WTC11 (cell line): Measurements from ENCODE around the gene SERPINE2. TPM values are rescaled to one million over a fixed set of nuclear protein-coding genes. Genes with fewer than 3 reads are reported as not detected.

ENCODE experiments used
- ATAC-seq: fragments of 200-7000 bp; cut with Tn5 transposase; 2 replicates; pipeline ENCODE4 v1.10.0; 2021; ENCODE audit warnings: mild to moderate bottlenecking, moderate library complexity
- CTCF ChIA-PET: fragments of 300-600 bp; sonication (Branson Sonifier 250); formaldehyde crosslinking; loops from one replicate; lab custom pipeline; 2021; ENCODE audit warnings: antibody characterized with exemption; lab: Charles Lee
- POLR2A ChIA-PET: fragments of 350-600 bp; sonication (Branson Sonifier 250); formaldehyde crosslinking; loops from one replicate; lab custom pipeline; 2021; ENCODE audit warnings: antibody characterized with exemption; lab: Charles Lee
- DNase-seq: peaks from one replicate; pipeline ENCODE4 v3.0.0; 2021; ENCODE audit warnings: low spot score
- H3K27ac Mint-ChIP-seq: 2 replicates; pipeline ENCODE4 v1.8.0; 2021; ENCODE audit warnings: mixed read lengths
- H3K27me3 Mint-ChIP-seq: 2 replicates; pipeline ENCODE4 v1.8.0; 2021; ENCODE audit warnings: low read depth, mild to moderate bottlenecking, moderate library complexity, mixed read lengths
- H3K36me3 Mint-ChIP-seq: 2 replicates; pipeline ENCODE4 v1.8.0; 2021; ENCODE audit warnings: mixed read lengths
- H3K4me1 Mint-ChIP-seq: 2 replicates; pipeline ENCODE4 v1.8.0; 2022; ENCODE audit warnings: mixed read lengths
- H3K4me3 Mint-ChIP-seq: 2 replicates; pipeline ENCODE4 v1.8.0; 2021; ENCODE audit warnings: mild to moderate bottlenecking, moderate library complexity, mixed read lengths
- H3K9me3 Mint-ChIP-seq: 2 replicates; pipeline ENCODE4 v1.8.0; 2021; ENCODE audit warnings: mixed read lengths
- CREM ChIP-seq: sonication (generic); formaldehyde crosslinking; IDR thresholded peaks from 2 replicates; pipeline ENCODE4 v1.8.1; 2022; ENCODE audit warnings: mild to moderate bottlenecking, missing genetic modification reagents, moderate library complexity
- JAZF1 ChIP-seq: fragments of 250-450 bp; sonication (Bioruptor Pico); IDR thresholded peaks from 2 replicates; pipeline ENCODE4 v1.9.0; 2021; ENCODE audit warnings: moderate library complexity, mild to moderate bottlenecking, inconsistent platforms
- JUN ChIP-seq: sonication (generic); formaldehyde crosslinking; IDR thresholded peaks from 2 replicates; pipeline ENCODE4 v1.8.0; 2023; ENCODE audit warnings: mild to moderate bottlenecking, missing genetic modification reagents
- MXD4 ChIP-seq: fragments of 250-450 bp; sonication (Bioruptor Pico); IDR thresholded peaks from 2 replicates; pipeline ENCODE4 v1.8.0; 2021; ENCODE audit warnings: mild to moderate bottlenecking, moderate library complexity, borderline replicate concordance
- MYBL2 ChIP-seq: sonication (generic); formaldehyde crosslinking; IDR thresholded peaks from 2 replicates; pipeline ENCODE4 v1.8.1; 2023; ENCODE audit warnings: mild to moderate bottlenecking, moderate library complexity, missing genetic modification reagents
- NFE2L1 ChIP-seq: sonication (generic); formaldehyde crosslinking; IDR thresholded peaks from 2 replicates; pipeline ENCODE4 v1.8.1; 2023; ENCODE audit warnings: missing genetic modification reagents
- NFYB ChIP-seq: sonication (generic); formaldehyde crosslinking; conservative IDR thresholded peaks from 2 replicates; pipeline ENCODE4 v1.8.0; 2022; ENCODE audit warnings: low read depth, missing genetic modification reagents
- NR3C1 ChIP-seq: sonication (generic); formaldehyde crosslinking; conservative IDR thresholded peaks from 2 replicates; pipeline ENCODE4 v1.8.1; 2023; ENCODE audit warnings: low read depth, mild to moderate bottlenecking, missing genetic modification reagents
- PRRX2 ChIP-seq: fragments of 250-450 bp; sonication (Bioruptor Pico); IDR thresholded peaks from 2 replicates; pipeline ENCODE4 v1.8.0; 2021; ENCODE audit warnings: mild to moderate bottlenecking
- ZBTB21 ChIP-seq: sonication (generic); formaldehyde crosslinking; IDR thresholded peaks from 2 replicates; pipeline ENCODE4 v1.8.1; 2023; ENCODE audit warnings: mild to moderate bottlenecking, missing genetic modification reagents, borderline replicate concordance
- ZNF219 ChIP-seq: sonication (generic); formaldehyde crosslinking; IDR thresholded peaks from 2 replicates; pipeline ENCODE4 v1.8.0; 2023; ENCODE audit warnings: missing genetic modification reagents, mild to moderate bottlenecking, borderline replicate concordance
- ZNF416 ChIP-seq: fragments of 250-450 bp; sonication (Bioruptor Pico); IDR thresholded peaks from 2 replicates; pipeline ENCODE4 v1.9.0; 2021; ENCODE audit warnings: mild to moderate bottlenecking, inconsistent platforms
- ZNF423 ChIP-seq: fragments of 250-450 bp; sonication (Bioruptor Pico); IDR thresholded peaks from 2 replicates; pipeline ENCODE4 v2.1.2; 2022; ENCODE audit warnings: mild to moderate bottlenecking, moderate library complexity
- total RNA-seq: library from RNA; stranded (reverse); gene quantifications from 3 replicates; pipeline ENCODE4 v1.2.3, GENCODE V29; 2021
- TF ChIP-seq, protein P1 (sequence below): sonication (generic); formaldehyde crosslinking; IDR thresholded peaks from 2 replicates; pipeline ENCODE4 v1.8.1; 2022; ENCODE audit warnings: mild to moderate bottlenecking, missing genetic modification reagents, moderate library complexity, borderline replicate concordance
- TF ChIP-seq, protein P2 (sequence below): sonication (generic); formaldehyde crosslinking; IDR thresholded peaks from 2 replicates; pipeline ENCODE4 v1.8.1; 2022; ENCODE audit warnings: low read depth, mild to moderate bottlenecking, moderate library complexity, missing genetic modification reagents, borderline replicate concordance
- TF ChIP-seq, protein P3 (sequence below): sonication (generic); formaldehyde crosslinking; IDR thresholded peaks from 2 replicates; pipeline ENCODE4 v1.8.1; 2022; ENCODE audit warnings: low read depth, missing genetic modification reagents, borderline replicate concordance
- TF ChIP-seq, protein P4 (sequence below): sonication (generic); formaldehyde crosslinking; conservative IDR thresholded peaks from 2 replicates; pipeline ENCODE4 v1.8.1; 2023; ENCODE audit warnings: mild to moderate bottlenecking, low read depth, missing genetic modification reagents, moderate library complexity
- TF ChIP-seq, protein P5 (sequence below): sonication (generic); formaldehyde crosslinking; IDR thresholded peaks from 2 replicates; pipeline ENCODE4 v1.8.0; 2022; ENCODE audit warnings: mild to moderate bottlenecking, missing genetic modification reagents
- TF ChIP-seq, protein P6 (sequence below): sonication (generic); formaldehyde crosslinking; IDR thresholded peaks from 2 replicates; pipeline ENCODE4 v1.8.1; 2023; ENCODE audit warnings: mild to moderate bottlenecking, missing genetic modification reagents
- TF ChIP-seq, protein P7 (sequence below): sonication (generic); formaldehyde crosslinking; IDR thresholded peaks from 2 replicates; pipeline ENCODE4 v1.8.0; 2022; ENCODE audit warnings: mild to moderate bottlenecking, missing genetic modification reagents
- TF ChIP-seq, protein P8 (sequence below): sonication (generic); formaldehyde crosslinking; IDR thresholded peaks from 2 replicates; pipeline ENCODE4 v1.8.0; 2022; ENCODE audit warnings: missing genetic modification reagents

SERPINE2 gene
- total RNA-seq, 1 experiment from 2014 or later, result 60.4 TPM

DNA sequence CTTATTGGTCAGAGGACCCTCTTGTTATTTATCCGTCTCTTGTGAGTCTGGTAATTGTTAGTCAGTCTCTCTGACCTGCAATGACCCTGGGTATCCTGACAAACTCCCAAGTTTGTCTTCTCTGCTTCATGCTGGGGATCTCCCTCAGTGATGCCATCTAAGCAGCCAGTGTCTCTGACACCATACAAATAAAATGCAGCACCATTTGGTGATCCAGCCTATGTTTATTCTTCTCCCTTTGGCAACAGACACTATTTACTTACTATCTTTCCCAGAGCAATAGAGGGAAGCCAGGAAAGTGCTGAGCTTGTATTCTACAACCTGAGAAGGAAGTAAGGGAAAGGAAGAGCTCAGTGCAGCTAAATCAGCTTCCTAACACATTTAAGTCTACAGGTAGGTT, 15.9 kb downstream of the SERPINE2 start:
- Mint-ChIP-seq H3K9me3 (peaks cover 14% of the 10 kb centered on the region), H3K27me3 (peaks cover 18% of the 10 kb centered on the region), H3K4me1 (peaks cover 56% of the 10 kb centered on the region), H3K27ac (no peak overlapping the region), H3K4me3 (no peak overlapping the region), H3K36me3 (peaks cover 9% of the 10 kb centered on the region)
- no peak for DNase-seq
- TF ChIP-seq, protein P1, sequence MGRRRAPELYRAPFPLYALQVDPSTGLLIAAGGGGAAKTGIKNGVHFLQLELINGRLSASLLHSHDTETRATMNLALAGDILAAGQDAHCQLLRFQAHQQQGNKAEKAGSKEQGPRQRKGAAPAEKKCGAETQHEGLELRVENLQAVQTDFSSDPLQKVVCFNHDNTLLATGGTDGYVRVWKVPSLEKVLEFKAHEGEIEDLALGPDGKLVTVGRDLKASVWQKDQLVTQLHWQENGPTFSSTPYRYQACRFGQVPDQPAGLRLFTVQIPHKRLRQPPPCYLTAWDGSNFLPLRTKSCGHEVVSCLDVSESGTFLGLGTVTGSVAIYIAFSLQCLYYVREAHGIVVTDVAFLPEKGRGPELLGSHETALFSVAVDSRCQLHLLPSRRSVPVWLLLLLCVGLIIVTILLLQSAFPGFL (CRISPR knock-in tag), result no peak
- no peak for TF ChIP-seq CREM (CRISPR knock-in tag)
- TF ChIP-seq ZNF416 (CRISPR knock-in tag), result no peak
- TF ChIP-seq, protein P2, sequence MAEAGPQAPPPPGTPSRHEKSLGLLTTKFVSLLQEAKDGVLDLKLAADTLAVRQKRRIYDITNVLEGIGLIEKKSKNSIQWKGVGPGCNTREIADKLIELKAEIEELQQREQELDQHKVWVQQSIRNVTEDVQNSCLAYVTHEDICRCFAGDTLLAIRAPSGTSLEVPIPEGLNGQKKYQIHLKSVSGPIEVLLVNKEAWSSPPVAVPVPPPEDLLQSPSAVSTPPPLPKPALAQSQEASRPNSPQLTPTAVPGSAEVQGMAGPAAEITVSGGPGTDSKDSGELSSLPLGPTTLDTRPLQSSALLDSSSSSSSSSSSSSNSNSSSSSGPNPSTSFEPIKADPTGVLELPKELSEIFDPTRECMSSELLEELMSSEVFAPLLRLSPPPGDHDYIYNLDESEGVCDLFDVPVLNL (CRISPR knock-in tag), result no peak
- TF ChIP-seq NFE2L1 (CRISPR knock-in tag), result no peak
- TF ChIP-seq ZBTB21 (CRISPR knock-in tag), result no peak
- TF ChIP-seq MYBL2 (CRISPR knock-in tag), result no peak
- TF ChIP-seq, protein P3, sequence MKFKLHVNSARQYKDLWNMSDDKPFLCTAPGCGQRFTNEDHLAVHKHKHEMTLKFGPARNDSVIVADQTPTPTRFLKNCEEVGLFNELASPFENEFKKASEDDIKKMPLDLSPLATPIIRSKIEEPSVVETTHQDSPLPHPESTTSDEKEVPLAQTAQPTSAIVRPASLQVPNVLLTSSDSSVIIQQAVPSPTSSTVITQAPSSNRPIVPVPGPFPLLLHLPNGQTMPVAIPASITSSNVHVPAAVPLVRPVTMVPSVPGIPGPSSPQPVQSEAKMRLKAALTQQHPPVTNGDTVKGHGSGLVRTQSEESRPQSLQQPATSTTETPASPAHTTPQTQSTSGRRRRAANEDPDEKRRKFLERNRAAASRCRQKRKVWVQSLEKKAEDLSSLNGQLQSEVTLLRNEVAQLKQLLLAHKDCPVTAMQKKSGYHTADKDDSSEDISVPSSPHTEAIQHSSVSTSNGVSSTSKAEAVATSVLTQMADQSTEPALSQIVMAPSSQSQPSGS, result no peak
- TF ChIP-seq, protein P4, sequence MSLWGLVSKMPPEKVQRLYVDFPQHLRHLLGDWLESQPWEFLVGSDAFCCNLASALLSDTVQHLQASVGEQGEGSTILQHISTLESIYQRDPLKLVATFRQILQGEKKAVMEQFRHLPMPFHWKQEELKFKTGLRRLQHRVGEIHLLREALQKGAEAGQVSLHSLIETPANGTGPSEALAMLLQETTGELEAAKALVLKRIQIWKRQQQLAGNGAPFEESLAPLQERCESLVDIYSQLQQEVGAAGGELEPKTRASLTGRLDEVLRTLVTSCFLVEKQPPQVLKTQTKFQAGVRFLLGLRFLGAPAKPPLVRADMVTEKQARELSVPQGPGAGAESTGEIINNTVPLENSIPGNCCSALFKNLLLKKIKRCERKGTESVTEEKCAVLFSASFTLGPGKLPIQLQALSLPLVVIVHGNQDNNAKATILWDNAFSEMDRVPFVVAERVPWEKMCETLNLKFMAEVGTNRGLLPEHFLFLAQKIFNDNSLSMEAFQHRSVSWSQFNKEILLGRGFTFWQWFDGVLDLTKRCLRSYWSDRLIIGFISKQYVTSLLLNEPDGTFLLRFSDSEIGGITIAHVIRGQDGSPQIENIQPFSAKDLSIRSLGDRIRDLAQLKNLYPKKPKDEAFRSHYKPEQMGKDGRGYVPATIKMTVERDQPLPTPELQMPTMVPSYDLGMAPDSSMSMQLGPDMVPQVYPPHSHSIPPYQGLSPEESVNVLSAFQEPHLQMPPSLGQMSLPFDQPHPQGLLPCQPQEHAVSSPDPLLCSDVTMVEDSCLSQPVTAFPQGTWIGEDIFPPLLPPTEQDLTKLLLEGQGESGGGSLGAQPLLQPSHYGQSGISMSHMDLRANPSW (CRISPR knock-in tag), result no peak
- TF ChIP-seq JUN, result no peak
- TF ChIP-seq PRRX2, result no peak
- TF ChIP-seq, protein P5, sequence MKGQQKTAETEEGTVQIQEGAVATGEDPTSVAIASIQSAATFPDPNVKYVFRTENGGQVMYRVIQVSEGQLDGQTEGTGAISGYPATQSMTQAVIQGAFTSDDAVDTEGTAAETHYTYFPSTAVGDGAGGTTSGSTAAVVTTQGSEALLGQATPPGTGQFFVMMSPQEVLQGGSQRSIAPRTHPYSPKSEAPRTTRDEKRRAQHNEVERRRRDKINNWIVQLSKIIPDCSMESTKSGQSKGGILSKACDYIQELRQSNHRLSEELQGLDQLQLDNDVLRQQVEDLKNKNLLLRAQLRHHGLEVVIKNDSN (CRISPR knock-in tag), result no peak
- TF ChIP-seq, protein P6, sequence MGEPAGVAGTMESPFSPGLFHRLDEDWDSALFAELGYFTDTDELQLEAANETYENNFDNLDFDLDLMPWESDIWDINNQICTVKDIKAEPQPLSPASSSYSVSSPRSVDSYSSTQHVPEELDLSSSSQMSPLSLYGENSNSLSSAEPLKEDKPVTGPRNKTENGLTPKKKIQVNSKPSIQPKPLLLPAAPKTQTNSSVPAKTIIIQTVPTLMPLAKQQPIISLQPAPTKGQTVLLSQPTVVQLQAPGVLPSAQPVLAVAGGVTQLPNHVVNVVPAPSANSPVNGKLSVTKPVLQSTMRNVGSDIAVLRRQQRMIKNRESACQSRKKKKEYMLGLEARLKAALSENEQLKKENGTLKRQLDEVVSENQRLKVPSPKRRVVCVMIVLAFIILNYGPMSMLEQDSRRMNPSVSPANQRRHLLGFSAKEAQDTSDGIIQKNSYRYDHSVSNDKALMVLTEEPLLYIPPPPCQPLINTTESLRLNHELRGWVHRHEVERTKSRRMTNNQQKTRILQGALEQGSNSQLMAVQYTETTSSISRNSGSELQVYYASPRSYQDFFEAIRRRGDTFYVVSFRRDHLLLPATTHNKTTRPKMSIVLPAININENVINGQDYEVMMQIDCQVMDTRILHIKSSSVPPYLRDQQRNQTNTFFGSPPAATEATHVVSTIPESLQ (CRISPR knock-in tag), result no peak
- no peak for TF ChIP-seq ZNF219 (CRISPR knock-in tag)
- TF ChIP-seq ZNF423 (CRISPR knock-in tag), result no peak
- ChIA-PET CTCF (interaction anchor here (1.8 kb wide), 1 partner anchor 29 kb away, joined by 9 read pairs; no protein-coding TSS in a partner anchor), POLR2A (interaction anchor here (1.2 kb wide), 1 partner anchor 12 kb away, joined by 3 read pairs; no protein-coding TSS in a partner anchor)
- no peak for ATAC-seq

DNA sequence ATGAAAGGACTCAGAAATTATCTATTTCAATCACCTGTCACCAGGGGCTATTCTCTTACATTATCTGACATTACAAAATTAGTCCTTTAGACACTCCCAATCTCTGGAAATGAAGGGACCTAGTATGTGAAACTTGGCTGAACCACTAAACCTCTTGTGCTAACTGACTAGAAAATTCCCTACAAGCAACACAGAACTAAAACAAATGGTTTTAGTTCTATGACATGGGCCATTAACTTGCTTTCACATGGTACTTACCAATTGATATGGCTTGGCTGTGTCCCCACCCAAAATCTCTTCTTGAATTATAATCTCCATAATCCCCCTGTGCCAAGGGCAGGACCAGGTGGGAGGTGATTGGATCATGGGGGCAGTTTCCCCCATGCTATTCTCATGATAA, 16.6 kb downstream of the SERPINE2 start:
- peaks cover 49% of the 10 kb centered on the region for H3K4me1 Mint-ChIP-seq
- H3K4me3 Mint-ChIP-seq, result no peak overlapping the region
- H3K9me3 Mint-ChIP-seq, result peaks cover 14% of the 10 kb centered on the region
- peaks cover 11% of the 10 kb centered on the region for H3K27me3 Mint-ChIP-seq
- ChIA-PET POLR2A (no interaction called here), CTCF (no interaction called here)
- H3K27ac Mint-ChIP-seq, result no peak overlapping the region
- peaks cover 9% of the 10 kb centered on the region for H3K36me3 Mint-ChIP-seq
- ATAC-seq (no peak), DNase-seq (no peak)
- TF ChIP-seq, protein P7, sequence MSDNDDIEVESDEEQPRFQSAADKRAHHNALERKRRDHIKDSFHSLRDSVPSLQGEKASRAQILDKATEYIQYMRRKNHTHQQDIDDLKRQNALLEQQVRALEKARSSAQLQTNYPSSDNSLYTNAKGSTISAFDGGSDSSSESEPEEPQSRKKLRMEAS (CRISPR knock-in tag), result no peak
- TF ChIP-seq NR3C1 (CRISPR knock-in tag) (no peak), MXD4 (CRISPR knock-in tag) (no peak), JAZF1 (CRISPR knock-in tag) (no peak), NFYB (CRISPR knock-in tag) (no peak)
- TF ChIP-seq, protein P8, sequence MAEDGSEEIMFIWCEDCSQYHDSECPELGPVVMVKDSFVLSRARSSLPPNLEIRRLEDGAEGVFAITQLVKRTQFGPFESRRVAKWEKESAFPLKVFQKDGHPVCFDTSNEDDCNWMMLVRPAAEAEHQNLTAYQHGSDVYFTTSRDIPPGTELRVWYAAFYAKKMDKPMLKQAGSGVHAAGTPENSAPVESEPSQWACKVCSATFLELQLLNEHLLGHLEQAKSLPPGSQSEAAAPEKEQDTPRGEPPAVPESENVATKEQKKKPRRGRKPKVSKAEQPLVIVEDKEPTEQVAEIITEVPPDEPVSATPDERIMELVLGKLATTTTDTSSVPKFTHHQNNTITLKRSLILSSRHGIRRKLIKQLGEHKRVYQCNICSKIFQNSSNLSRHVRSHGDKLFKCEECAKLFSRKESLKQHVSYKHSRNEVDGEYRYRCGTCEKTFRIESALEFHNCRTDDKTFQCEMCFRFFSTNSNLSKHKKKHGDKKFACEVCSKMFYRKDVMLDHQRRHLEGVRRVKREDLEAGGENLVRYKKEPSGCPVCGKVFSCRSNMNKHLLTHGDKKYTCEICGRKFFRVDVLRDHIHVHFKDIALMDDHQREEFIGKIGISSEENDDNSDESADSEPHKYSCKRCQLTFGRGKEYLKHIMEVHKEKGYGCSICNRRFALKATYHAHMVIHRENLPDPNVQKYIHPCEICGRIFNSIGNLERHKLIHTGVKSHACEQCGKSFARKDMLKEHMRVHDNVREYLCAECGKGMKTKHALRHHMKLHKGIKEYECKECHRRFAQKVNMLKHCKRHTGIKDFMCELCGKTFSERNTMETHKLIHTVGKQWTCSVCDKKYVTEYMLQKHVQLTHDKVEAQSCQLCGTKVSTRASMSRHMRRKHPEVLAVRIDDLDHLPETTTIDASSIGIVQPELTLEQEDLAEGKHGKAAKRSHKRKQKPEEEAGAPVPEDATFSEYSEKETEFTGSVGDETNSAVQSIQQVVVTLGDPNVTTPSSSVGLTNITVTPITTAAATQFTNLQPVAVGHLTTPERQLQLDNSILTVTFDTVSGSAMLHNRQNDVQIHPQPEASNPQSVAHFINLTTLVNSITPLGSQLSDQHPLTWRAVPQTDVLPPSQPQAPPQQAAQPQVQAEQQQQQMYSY (CRISPR knock-in tag), result no peak
